HepG2 (cell line): ENCODE measurements around the gene ANKRD62. TPM values are rescaled to one million over a fixed set of nuclear protein-coding genes. Genes with fewer than 3 reads are reported as not detected.

Source experiments
- ATAC-seq: fragments of 200-7000 bp; cut with Tn5 transposase; 3 replicates; pipeline ENCODE4 v1.9.1; 2020; ENCODE audit warnings: mild to moderate bottlenecking, moderate library complexity
- BruUV-seq: library from RNA; stranded (reverse); fragments of 400-500 nt; replicated peaks from 2 replicates; lab custom pipeline; 2021; lab: Mats Ljungman, UMichigan
- CTCF ChIA-PET: fragments of 300-600 bp; formaldehyde crosslinking; extraction: SDS; loops from one replicate; lab custom pipeline; 2021; ENCODE audit warnings: low total read pairs, inconsistent platforms, low intra/inter-chr PET ratio; lab: Yijun Ruan, JAX
- POLR2A ChIA-PET: fragments of 350-600 bp; sonication (Branson Sonifier 250); formaldehyde crosslinking; loops from one replicate; lab custom pipeline; 2020; ENCODE audit warnings: antibody characterized with exemption, inconsistent platforms; lab: Yijun Ruan, JAX
- DNase-seq: peaks from one replicate; pipeline ENCODE4 v3.0.0-alpha.2; 2015; ENCODE audit warnings: low spot score
- FAIRE-seq: peaks from 3 replicates; lab custom pipeline; 2011; peaks lifted over from hg19 to GRCh38; lab: Jason Lieb, UNC
- H2AFZ ChIP-seq: one replicate; pipeline ENCODE4 v1.6.1; 2011; ENCODE audit warnings: low read length, inconsistent platforms
- H3K27ac ChIP-seq: fragments of 300-600 bp; 3 replicates; pipeline ENCODE4 v1.8.0; 2011; ENCODE audit warnings: mixed run types, mild to moderate bottlenecking, mixed read lengths, low read length, inconsistent platforms; ENCODE audit not compliant: insufficient read depth; ENCODE audit errors: extremely low read length
- H3K27me3 ChIP-seq, 2 experiments: fragments of 200-600 bp in 1 of 2; 2 replicates in 1 of 2; 3 replicates in 1 of 2; pipeline versions ENCODE4 v1.6.0 to v1.8.0; 2011; ENCODE audit warnings: low read length in 2 of 2, mild to moderate bottlenecking in 2 of 2, moderate library complexity in 2 of 2, inconsistent platforms in 1 of 2; ENCODE audit not compliant: insufficient read depth in 2 of 2, control insufficient read depth in 1 of 2
- H3K36me3 ChIP-seq, 2 experiments: fragments of 200-600 bp in 1 of 2; replicated peaks in 1 of 2; 2 replicates in 1 of 2; 3 replicates in 1 of 2; pipeline versions ENCODE4 v1.5.1 to v1.8.0; 2011; ENCODE audit warnings: low read length in 2 of 2, inconsistent platforms in 1 of 2; ENCODE audit not compliant: insufficient read depth in 2 of 2, control insufficient read depth in 1 of 2
- H3K4me1 ChIP-seq: 2 replicates; pipeline ENCODE4 v1.5.1; 2012; ENCODE audit warnings: low read length, inconsistent platforms; ENCODE audit not compliant: insufficient read depth
- H3K4me2 ChIP-seq: 2 replicates; pipeline ENCODE4 v1.6.0; 2011; ENCODE audit warnings: low read depth, low read length, inconsistent platforms
- H3K4me3 ChIP-seq, 3 experiments: fragments of 200-600 bp in 1 of 3; sonication (generic), shearing (Covaris generic) in 1 of 3; replicated peaks in 1 of 3; 2 replicates each; pipeline ENCODE4 v1.5.1; 2011 to 2016; ENCODE audit warnings: low read length in 3 of 3, inconsistent platforms in 2 of 3, low read depth in 2 of 3, mild to moderate bottlenecking in 2 of 3, control low read depth in 1 of 3, mixed read lengths in 1 of 3; ENCODE audit not compliant: insufficient read depth in 1 of 3
- H3K79me2 ChIP-seq: one replicate; pipeline ENCODE4 v1.6.1; 2011; ENCODE audit warnings: low read length, inconsistent platforms; ENCODE audit not compliant: insufficient read depth
- H3K9ac ChIP-seq: 2 replicates; pipeline ENCODE4 v1.6.0; 2011; ENCODE audit warnings: mild to moderate bottlenecking, low read depth, low read length, inconsistent platforms; ENCODE audit not compliant: insufficient read depth
- H3K9me3 ChIP-seq: 2 replicates; pipeline ENCODE4 v1.5.1; 2012; ENCODE audit warnings: mild to moderate bottlenecking, low read length
- H4K20me1 ChIP-seq: 2 replicates; pipeline ENCODE4 v1.6.0; 2011; ENCODE audit warnings: inconsistent platforms, mild to moderate bottlenecking, low read length, moderate library complexity; ENCODE audit not compliant: insufficient read depth
- ARNT ChIP-seq: fragments of 450-650 bp; IDR thresholded peaks from 2 replicates; pipeline ENCODE4 v1.6.1; 2017
- ATAD3A ChIP-seq: sonication (generic); formaldehyde crosslinking; IDR thresholded peaks from 2 replicates; pipeline ENCODE4 v1.4.0; 2020; ENCODE audit warnings: missing genetic modification reagents
- CBX1 ChIP-seq: IDR thresholded peaks from one replicate; pipeline ENCODE4 v1.6.1; 2016; ENCODE audit warnings: antibody characterized with exemption, low read depth
- EEA1 ChIP-seq: sonication (generic); formaldehyde crosslinking; IDR thresholded peaks from 2 replicates; pipeline ENCODE4 v1.5.1; 2020; ENCODE audit warnings: mild to moderate bottlenecking, missing genetic modification reagents, borderline replicate concordance
- ELF1 ChIP-seq: sonication (generic); formaldehyde crosslinking; IDR thresholded peaks from 2 replicates; pipeline ENCODE4 v1.4.0; 2020; ENCODE audit warnings: missing genetic modification reagents
- EZH2 ChIP-seq: conservative IDR thresholded peaks from 2 replicates; pipeline ENCODE4 v1.6.1; 2012; ENCODE audit warnings: mild to moderate bottlenecking, low read depth, low read length, moderate library complexity
- HIVEP1 ChIP-seq: sonication (generic); formaldehyde crosslinking; IDR thresholded peaks from 2 replicates; pipeline ENCODE4 v1.4.0; 2020; ENCODE audit warnings: mild to moderate bottlenecking, missing genetic modification reagents
- IRF1 ChIP-seq: sonication (generic); formaldehyde crosslinking; IDR thresholded peaks from 2 replicates; pipeline ENCODE4 v1.4.0; 2020; ENCODE audit warnings: low read depth, mild to moderate bottlenecking, missing genetic modification reagents
- JARID2 ChIP-seq: sonication (generic); formaldehyde crosslinking; IDR thresholded peaks from 2 replicates; pipeline ENCODE4 v1.8.1; 2023; ENCODE audit warnings: missing genetic modification reagents, inconsistent platforms; ENCODE audit not compliant: insufficient replicate concordance
- KAT7 ChIP-seq: IDR thresholded peaks from 2 replicates; pipeline ENCODE4 v1.6.1; 2018; ENCODE audit warnings: borderline replicate concordance, missing compliant biosample characterization
- MZF1 ChIP-seq: sonication (generic); formaldehyde crosslinking; IDR thresholded peaks from 2 replicates; pipeline ENCODE4 v1.8.1; 2023; ENCODE audit warnings: mild to moderate bottlenecking, missing genetic modification reagents, borderline replicate concordance
- TMF1 ChIP-seq: sonication (generic); formaldehyde crosslinking; IDR thresholded peaks from 2 replicates; pipeline ENCODE4 v1.8.1; 2022; ENCODE audit warnings: low read depth, missing genetic modification reagents
- ZBTB3 ChIP-seq: sonication (generic); formaldehyde crosslinking; IDR thresholded peaks from 2 replicates; pipeline ENCODE4 v1.4.0; 2020; ENCODE audit warnings: low read depth, mild to moderate bottlenecking, moderate library complexity, missing genetic modification reagents, borderline replicate concordance
- ZNF484 ChIP-seq: sonication (generic); formaldehyde crosslinking; IDR thresholded peaks from 2 replicates; pipeline ENCODE4 v1.5.1; 2020; ENCODE audit warnings: mild to moderate bottlenecking, low read depth, missing genetic modification reagents, borderline replicate concordance
- ZNF713 ChIP-seq: sonication (generic); formaldehyde crosslinking; IDR thresholded peaks from 2 replicates; pipeline ENCODE4 v1.4.0; 2020; ENCODE audit warnings: mild to moderate bottlenecking, missing genetic modification reagents
- WGBS: methylation state at CpG from one replicate; pipeline ENCODE4 v1.1.6; 2017; ENCODE audit warnings: low lambda C conversion rate; 5-methylcytosine and 5-hydroxymethylcytosine counted together
- in situ Hi-C: cut with HindIII; loops from 2 replicates; pipeline ENCODE4 v1.10.0; 2017; ENCODE audit warnings: low pct_unique_long_range_greater_than_20kb; ENCODE audit not compliant: extremely low pct_ligation_motif_present
- intact Hi-C: fragments of 100-400 bp; cut with micrococcal nuclease; formaldehyde crosslinking; loops from one replicate; pipeline ENCODE4 v1.10.0; 2022; ENCODE audit not compliant: unreplicated experiment
- polyA plus RNA-seq, 8 experiments: library from polyadenylated mRNA; depleted of rRNA in 3 of 8; stranded (reverse) in 7 of 8; unstranded in 1 of 8; fragments of >200 nt; fragmentation: Illumina TruSeq in 4 of 8; extraction: Trizol in 4 of 8; gene quantifications; 2 replicates each; pipeline versions ENCODE4 v1.2.1 to v1.2.3, GENCODE V29; 2011 to 2016; ENCODE audit warnings: low read depth in 4 of 8, missing spikeins in 1 of 8, mixed read lengths in 1 of 8; ENCODE audit not compliant: insufficient read depth in 1 of 8
- total RNA-seq, 5 experiments: library from RNA; depleted of rRNA; stranded (reverse); fragments of >200 nt; fragmentation: Illumina TruSeq; extraction: Trizol; gene quantifications; 2 replicates each; pipeline ENCODE4 v1.2.3, GENCODE V29; 2016; ENCODE audit warnings: low read depth in 1 of 5

Gene ANKRD62
- total and polyA plus RNA-seq, 2 of the 13 experiments (the other 11 are each of a cell fraction or from before 2014, with no cell fraction given), result not detected

GRCh38 chr18:12048010-12048826, 45.4 kb upstream of the ANKRD62 start:
- no peak for ATAC-seq
- no peak overlapping the region for H3K27ac ChIP-seq
- H3K9ac ChIP-seq, result no peak overlapping the region
- no peaks in the 10 kb centered on the region for H3K9me3 ChIP-seq
- no peak for DNase-seq
- ChIA-PET POLR2A (no interaction called here), CTCF (no interaction called here)
- no TSS peak for BruUV-seq
- no peak for FAIRE-seq
- peaks cover 18% of the 10 kb centered on the region for H3K4me1 ChIP-seq
- in situ Hi-C loops, result loop anchor here (10.0 kb wide), 1 partner anchor 393 kb away; no protein-coding TSS in a partner anchor
- intact Hi-C loops, result no loop called here
- H3K27me3 ChIP-seq, result peaks cover 2 to 21% of the 10 kb centered on the region in 2 experiments; a peak in 3 of 5 replicates
- no peaks in the 10 kb centered on the region for H3K36me3 ChIP-seq
- whole genome bisulfite sequencing, result 42% methylated on average over 10 of the region's 20 CpGs
- TF ChIP-seq ARNT (no peak), ATAD3A (no peak), ZBTB3 (CRISPR knock-in tag) (no peak), ELF1 (CRISPR knock-in tag) (no peak), JARID2 (CRISPR knock-in tag) (no peak), EZH2 (no peak), CBX1 (no peak), TMF1 (CRISPR knock-in tag) (no peak), EEA1 (no peak), KAT7 (no peak), ZNF713 (CRISPR knock-in tag) (no peak), MZF1 (CRISPR knock-in tag) (no peak), HIVEP1 (no peak), IRF1 (no peak), ZNF484 (no peak)
- no peak overlapping the region for H3K4me3 ChIP-seq
- no peaks in the 10 kb centered on the region for H3K79me2 ChIP-seq
- no peak overlapping the region for H2AFZ ChIP-seq
- no peaks in the 10 kb centered on the region for H4K20me1 ChIP-seq
- no peak overlapping the region for H3K4me2 ChIP-seq
